ENCODE data around the gene ROR2.

Gene ROR2

DNA sequence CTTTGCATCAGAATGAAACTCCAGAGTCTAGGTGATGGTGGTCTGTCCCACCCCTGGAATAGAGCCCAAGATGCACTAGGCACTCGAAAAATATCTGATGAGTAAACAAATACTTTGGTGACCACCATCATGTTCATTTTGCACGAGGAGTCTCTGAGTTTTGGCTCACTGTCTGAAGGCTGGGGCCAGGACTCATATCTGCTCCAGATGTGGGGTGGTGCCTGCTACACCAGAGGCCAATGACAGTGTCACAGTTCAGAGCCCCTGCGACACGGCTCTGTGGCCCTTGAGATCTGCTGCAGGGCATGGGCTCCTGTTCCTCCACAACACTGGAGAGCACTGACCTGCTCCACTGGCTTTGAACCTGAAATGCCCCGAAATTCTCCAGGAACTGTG is 164.6 kb downstream of the ROR2 start:
- TF ChIP-seq, protein P1, sequence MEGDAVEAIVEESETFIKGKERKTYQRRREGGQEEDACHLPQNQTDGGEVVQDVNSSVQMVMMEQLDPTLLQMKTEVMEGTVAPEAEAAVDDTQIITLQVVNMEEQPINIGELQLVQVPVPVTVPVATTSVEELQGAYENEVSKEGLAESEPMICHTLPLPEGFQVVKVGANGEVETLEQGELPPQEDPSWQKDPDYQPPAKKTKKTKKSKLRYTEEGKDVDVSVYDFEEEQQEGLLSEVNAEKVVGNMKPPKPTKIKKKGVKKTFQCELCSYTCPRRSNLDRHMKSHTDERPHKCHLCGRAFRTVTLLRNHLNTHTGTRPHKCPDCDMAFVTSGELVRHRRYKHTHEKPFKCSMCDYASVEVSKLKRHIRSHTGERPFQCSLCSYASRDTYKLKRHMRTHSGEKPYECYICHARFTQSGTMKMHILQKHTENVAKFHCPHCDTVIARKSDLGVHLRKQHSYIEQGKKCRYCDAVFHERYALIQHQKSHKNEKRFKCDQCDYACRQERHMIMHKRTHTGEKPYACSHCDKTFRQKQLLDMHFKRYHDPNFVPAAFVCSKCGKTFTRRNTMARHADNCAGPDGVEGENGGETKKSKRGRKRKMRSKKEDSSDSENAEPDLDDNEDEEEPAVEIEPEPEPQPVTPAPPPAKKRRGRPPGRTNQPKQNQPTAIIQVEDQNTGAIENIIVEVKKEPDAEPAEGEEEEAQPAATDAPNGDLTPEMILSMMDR (IDR thresholded peaks at IDR 0.05; ENCODE audit: insufficient read depth, low read length, missing control alignments): no peak
- no peak overlapping the region for H3K4me3 ChIP-seq (ENCODE audit: low read depth, low read length)
- ChIA-PET POLR2A (no interaction called here), CTCF (interaction anchor here (2.8 kb wide), 1 partner anchor 9 kb away, joined by 14 read pairs; no protein-coding TSS in a partner anchor)
- DNase-seq (ENCODE audit: low read depth, low spot score): no peak

DNA sequence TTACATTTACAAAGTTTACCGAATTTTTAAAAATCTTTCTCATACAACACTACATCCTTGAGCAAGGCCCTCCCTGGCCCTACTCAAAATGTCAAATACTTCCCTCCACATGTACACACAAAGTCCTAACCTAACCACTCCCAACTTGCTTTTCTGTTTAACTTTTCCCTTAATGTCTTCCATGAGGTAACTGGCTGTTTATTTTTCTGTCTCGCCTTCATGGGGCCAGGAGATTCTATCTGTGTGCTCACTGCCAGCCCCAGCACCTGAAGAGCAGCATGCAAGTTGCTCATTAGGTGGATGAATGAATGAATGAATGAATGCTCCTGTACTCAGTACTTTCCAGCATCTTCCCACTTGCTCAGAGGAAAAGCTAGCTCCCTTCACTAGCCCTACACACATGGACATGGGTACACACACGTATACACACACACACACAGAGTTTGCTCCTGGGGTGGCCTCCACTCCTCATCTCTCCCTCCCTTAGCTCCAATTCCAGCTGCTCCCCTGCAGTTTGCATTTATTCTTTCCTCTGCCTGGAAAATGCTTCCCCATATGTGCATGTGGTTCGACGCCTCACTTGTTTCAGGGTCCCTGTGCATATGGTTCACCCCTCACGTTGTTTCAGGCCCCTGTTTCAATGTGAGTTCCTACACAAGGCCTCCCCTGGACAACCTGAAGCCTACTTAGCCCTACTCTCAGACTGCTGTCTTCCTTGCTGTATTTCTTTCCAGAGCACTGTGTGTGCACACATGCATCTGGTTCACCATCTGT is 165.2 kb downstream of the ROR2 start:
- DNase-seq (ENCODE audit: low read depth, low spot score): no peak
- no peak overlapping the region for H3K4me3 ChIP-seq (ENCODE audit: low read depth, low read length)
- TF ChIP-seq, protein P1 (IDR thresholded peaks at IDR 0.05; ENCODE audit: insufficient read depth, low read length, missing control alignments): no peak
- POLR2A ChIA-PET: no interaction called here
- CTCF ChIA-PET: no interaction called here

DNA sequence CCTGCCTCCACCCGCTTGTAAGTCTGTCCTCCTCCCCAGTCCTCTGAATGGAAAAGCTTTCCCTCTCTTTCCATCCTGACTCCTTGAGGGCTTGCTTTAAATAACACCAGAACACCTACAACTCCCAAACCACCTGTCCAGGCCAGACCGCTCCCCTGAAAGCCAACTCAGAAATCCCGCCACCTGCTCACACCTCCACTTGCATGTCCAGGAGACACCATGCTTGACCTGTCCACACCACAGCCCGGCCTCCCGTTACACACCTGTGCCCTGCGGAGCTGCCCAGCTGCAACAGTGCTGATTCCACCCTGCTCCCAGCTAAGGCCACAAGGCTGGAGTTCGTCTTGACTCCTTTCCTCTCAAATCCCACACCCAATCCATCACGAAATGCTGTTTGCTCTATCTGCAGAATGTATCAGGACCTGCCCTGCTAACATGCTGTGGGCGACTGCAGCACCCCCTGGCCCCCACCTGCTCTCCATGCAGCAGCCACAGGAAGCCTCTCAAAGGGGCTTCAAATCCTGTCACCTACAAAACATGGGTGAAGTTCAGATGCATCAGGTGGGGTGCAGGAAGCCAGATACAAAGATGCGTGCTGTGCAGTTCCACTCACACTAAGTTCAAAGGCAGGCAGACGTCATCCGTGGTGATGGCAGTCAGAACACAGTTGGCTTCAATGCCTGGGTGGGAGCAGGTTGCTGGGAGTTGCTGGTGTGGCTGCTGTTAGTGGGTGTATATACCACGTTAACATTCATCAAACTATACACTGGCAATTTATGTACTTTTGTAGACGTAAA is 166.0 kb downstream of the ROR2 start:
- ChIA-PET CTCF (no interaction called here), POLR2A (no interaction called here)
- TF ChIP-seq, protein P1 (IDR thresholded peaks at IDR 0.05; ENCODE audit: insufficient read depth, low read length, missing control alignments): no peak
- no peak overlapping the region for H3K4me3 ChIP-seq (ENCODE audit: low read depth, low read length)
- no peak for DNase-seq (ENCODE audit: low read depth, low spot score)

DNA sequence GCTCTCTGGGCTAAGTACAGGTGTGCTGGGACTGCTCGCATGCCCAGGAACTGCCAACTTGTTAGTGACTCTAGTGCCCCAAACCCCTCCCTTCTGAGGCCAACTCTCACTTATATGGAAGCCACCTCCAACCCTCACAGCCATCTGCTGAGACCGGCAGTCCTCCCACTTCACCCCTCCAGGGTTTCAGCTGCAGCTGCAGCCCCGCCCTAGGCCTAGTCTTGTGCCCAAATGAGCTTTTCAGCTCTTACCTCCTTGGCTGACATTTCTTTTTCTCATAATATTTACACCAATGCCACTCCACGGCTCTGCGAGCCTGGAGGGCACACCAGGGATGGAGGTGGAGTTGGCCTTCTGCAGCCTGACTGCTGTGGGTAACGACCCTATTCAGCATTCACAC is 166.6 kb downstream of the ROR2 start:
- TF ChIP-seq, protein P1 (IDR thresholded peaks at IDR 0.05; ENCODE audit: insufficient read depth, low read length, missing control alignments): no peak
- CTCF ChIA-PET: interaction anchor here (1.6 kb wide), 1 partner anchor 25 kb away, joined by 4 read pairs; no protein-coding TSS in a partner anchor
- POLR2A ChIA-PET: no interaction called here
- no peak for DNase-seq (ENCODE audit: low read depth, low spot score)
- no peak overlapping the region for H3K4me3 ChIP-seq (ENCODE audit: low read depth, low read length)

DNA sequence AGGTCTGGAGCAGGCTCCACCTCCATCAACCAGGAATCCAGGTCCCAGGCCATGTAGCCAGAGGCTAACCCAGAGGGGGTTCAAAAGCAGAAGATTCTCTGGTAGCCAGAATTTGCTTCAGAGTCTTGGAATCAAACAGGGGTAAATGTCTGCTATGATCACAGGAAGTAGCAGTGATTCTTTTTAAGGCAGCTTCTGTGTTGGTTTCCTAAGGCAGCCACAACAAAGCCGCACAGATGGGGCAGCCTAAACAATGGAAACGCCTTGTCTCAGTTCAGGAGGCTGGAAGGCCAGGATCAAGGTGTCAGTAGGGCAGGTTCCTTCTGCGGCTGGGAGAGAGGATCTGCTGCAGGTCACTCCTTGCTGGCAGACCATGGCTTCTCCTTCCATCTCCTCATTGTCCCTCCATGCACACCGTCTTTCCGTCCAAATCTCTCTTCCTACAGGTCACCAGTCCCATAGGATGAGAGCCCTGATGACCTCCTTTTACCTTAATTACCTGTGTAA is 167.3 kb downstream of the ROR2 start:
- ChIA-PET POLR2A (no interaction called here), CTCF (interaction anchor here (1.1 to 1.6 kb wide), 2 partner anchors 25 to 35 kb away, joined by 3 to 4 read pairs; no protein-coding TSS in a partner anchor)
- no peak overlapping the region for H3K4me3 ChIP-seq (ENCODE audit: low read depth, low read length)
- TF ChIP-seq, protein P1 (IDR thresholded peaks at IDR 0.05; ENCODE audit: insufficient read depth, low read length, missing control alignments): no peak
- no peak for DNase-seq (ENCODE audit: low read depth, low spot score)

DNA sequence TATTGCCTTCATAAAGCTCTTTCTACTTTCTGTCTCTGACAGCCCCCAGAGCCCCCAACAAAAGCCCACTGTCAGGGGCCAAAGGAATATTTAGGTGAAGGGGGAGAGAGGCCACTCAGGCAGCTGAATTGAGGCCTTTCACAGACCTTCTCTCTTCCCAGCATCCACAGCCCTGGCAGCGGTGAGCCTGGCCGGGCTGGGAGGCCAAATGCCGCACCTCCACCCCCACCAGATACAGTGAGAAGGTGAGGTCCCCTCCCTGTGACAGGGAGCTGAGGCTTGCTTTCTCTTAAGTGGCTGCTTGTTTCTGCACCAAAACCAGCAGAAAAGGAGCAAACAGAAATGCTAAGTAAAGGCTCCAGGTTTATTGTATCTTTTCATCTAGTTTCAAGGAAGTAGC is 168.1 kb downstream of the ROR2 start:
- ChIA-PET CTCF (interaction anchor here (1.1 to 1.6 kb wide), 3 partner anchors 24 to 34 kb away, joined by 3 to 4 read pairs (median 4); no protein-coding TSS in a partner anchor), POLR2A (no interaction called here)
- TF ChIP-seq, protein P1 (IDR thresholded peaks at IDR 0.05; ENCODE audit: insufficient read depth, low read length, missing control alignments): no peak
- DNase-seq (ENCODE audit: low read depth, low spot score): no peak
- H3K4me3 ChIP-seq (ENCODE audit: low read depth, low read length): no peak overlapping the region
